NT2/D1 (cell line): ENCODE measurements around the gene HOXD10.

ENCODE experiments used
- SUZ12 ChIP-seq: IDR thresholded peaks from 2 replicates; pipeline ENCODE4 v1.6.1; 2011; ENCODE audit not compliant: insufficient read length, insufficient read depth; ENCODE audit errors: extremely low read depth
- YY1 ChIP-seq: IDR thresholded peaks from 2 replicates; pipeline ENCODE4 v1.6.1; 2011; ENCODE audit not compliant: insufficient read length, insufficient read depth
- ZNF274 ChIP-seq: IDR thresholded peaks from 2 replicates; pipeline ENCODE4 v1.6.1; 2011; ENCODE audit warnings: mild to moderate bottlenecking, low read depth, low read length

DNA sequence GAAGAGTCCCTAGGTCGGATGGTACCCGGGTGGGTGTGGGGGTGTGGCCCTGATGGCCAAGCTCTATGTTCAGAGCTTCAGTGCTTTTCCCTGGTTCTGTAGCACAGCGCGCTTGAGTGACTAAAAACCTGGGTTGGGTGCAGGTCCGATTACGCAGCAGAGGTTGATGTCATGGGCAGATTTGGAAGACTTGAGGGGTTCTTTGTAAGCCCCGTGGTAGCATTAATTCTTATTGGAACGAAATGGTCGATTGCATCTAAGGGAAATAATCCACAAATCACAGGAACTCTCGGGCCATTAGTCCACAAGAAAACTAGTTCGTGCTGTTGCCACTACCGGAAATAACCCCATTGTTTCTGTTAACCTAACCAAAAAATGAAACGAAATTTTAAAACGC is 21.9 kb downstream of the HOXD10 start:
- TF ChIP-seq ZNF274 (no peak), YY1 (no peak), SUZ12 (no peak)
